ENCODE results near the gene AKAP8L. TPM values are rescaled to one million over a fixed set of nuclear protein-coding genes. Genes with fewer than 3 reads are reported as not detected.

Gene AKAP8L
- total and polyA plus RNA-seq, 2 of the 8 experiments (the other 6 are each of a cell fraction or from before 2014, with no cell fraction given): 75.1 to 138 TPM

GRCh38 chr19:15432629-15433518 lies 14.1 kb upstream of the AKAP8L start (continued):
- TF ChIP-seq EZH2 (IDR thresholded peaks at IDR 0.05; ENCODE audit: low read depth, low read length, severe bottlenecking): no peak
- no peak for TF ChIP-seq NRF1 (IDR thresholded peaks at IDR 0.05; ENCODE audit: low read depth, low read length)
- TF ChIP-seq SUZ12 (IDR thresholded peaks at IDR 0.05; ENCODE audit: low read length): no peak
- TF ChIP-seq JUND (IDR thresholded peaks at IDR 0.05; ENCODE audit: low read length): no peak
- TF ChIP-seq HDAC2 (IDR thresholded peaks at IDR 0.05; ENCODE audit: borderline replicate concordance in 1 of 2, low read depth in 2 of 2, low read length in 2 of 2): peak; percentile 45 to 97; a peak in 2 of 4 replicates
- no peak for TF ChIP-seq RXRA (IDR thresholded peaks at IDR 0.05; ENCODE audit: insufficient read depth, low read depth, low read length)
- peak in 1 of 2 experiments; percentile 90; a peak in 2 of 3 replicates for TF ChIP-seq EP300 (IDR thresholded peaks at IDR 0.05; ENCODE audit: borderline replicate concordance in 1 of 2, low read depth in 2 of 2, low read length in 2 of 2)
- 0 out of 2 replicates have a peak, but pooled peaks have one; percentile 36 for TF ChIP-seq CREB1 (IDR thresholded peaks at IDR 0.05)

Data from H1 (cell line).